ENCODE results near the gene FAM185A. TPM values are rescaled to one million over a fixed set of nuclear protein-coding genes. Genes with fewer than 3 reads are reported as not detected.

FAM185A gene
- total RNA-seq, 4 donors from 2014 or later = 8.9 to 36.3 (median 13.0) TPM

DNA sequence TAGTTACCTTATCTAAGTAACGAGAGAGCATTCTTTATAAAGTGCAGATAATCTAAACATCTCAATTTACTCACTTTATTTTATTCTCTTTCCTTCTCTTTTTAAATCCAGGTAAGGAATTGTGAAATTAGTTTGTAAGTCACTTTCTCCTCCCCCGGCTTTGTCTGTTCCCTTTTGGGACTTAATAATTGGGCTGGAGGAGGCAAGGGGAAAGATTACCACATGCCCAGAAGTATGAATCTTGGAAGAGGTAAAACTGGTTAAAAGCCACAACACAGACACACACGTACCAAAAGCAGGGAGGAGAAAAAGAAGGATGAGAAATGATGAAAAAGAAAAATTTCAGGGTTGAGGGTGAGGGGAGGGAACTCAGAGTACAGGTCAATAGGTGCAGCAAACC lies 100.7 kb downstream of the FAM185A start:
- no peak for ATAC-seq
- TF ChIP-seq, protein P1, sequence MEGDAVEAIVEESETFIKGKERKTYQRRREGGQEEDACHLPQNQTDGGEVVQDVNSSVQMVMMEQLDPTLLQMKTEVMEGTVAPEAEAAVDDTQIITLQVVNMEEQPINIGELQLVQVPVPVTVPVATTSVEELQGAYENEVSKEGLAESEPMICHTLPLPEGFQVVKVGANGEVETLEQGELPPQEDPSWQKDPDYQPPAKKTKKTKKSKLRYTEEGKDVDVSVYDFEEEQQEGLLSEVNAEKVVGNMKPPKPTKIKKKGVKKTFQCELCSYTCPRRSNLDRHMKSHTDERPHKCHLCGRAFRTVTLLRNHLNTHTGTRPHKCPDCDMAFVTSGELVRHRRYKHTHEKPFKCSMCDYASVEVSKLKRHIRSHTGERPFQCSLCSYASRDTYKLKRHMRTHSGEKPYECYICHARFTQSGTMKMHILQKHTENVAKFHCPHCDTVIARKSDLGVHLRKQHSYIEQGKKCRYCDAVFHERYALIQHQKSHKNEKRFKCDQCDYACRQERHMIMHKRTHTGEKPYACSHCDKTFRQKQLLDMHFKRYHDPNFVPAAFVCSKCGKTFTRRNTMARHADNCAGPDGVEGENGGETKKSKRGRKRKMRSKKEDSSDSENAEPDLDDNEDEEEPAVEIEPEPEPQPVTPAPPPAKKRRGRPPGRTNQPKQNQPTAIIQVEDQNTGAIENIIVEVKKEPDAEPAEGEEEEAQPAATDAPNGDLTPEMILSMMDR (IDR thresholded peaks at IDR 0.05) = no peak
- no peak for TF ChIP-seq EP300 (IDR thresholded peaks at IDR 0.05)
- Histone ChIP-seq H3K27ac (no peak overlapping the region), H3K36me3 (no peaks in the 10 kb centered on the region), H3K4me3 (no peak overlapping the region), H3K27me3 (no peaks in the 10 kb centered on the region), H3K9me3 (no peaks in the 10 kb centered on the region), H3K4me1 (no peaks in the 10 kb centered on the region)
- 49 to 86% methylated on average over 3 of the region's 3 CpGs for WGBS, 2 donors (ENCODE audit: low coverage in 1 of 2)

DNA sequence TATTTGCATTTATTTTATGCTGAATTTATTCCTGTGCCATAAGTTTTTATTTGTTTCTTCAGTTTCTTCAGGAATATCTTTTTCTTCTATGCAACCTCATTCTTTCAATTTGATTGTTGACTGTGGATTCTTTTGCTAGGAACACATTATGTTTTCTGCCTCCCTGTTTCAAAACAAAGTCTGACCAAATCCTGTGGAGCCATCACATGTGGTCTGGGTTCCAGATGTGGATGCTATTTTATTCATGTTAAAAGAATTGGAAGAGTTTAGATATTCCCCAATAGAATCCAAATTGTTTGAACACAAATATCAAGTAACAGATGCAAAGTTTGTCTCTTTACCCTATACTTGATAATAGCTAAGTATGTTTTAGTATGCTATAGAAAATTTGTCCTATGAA lies 107.2 kb downstream of the FAM185A start:
- Histone ChIP-seq H3K4me3 (no peak overlapping the region), H3K27ac (no peak overlapping the region), H3K4me1 (peaks cover 3 to 24% (median 5%) of the 10 kb centered on the region in 3 donors), H3K27me3 (no peaks in the 10 kb centered on the region), H3K36me3 (no peaks in the 10 kb centered on the region), H3K9me3 (no peaks in the 10 kb centered on the region)
- no peak for ATAC-seq
- TF ChIP-seq EP300 (IDR thresholded peaks at IDR 0.05) (no peak), POLR2AphosphoS5 (IDR thresholded peaks at IDR 0.05) (no peak)

Small RNAs within 50 kb of the gene (small RNA-seq; reads per million reads assigned to genes)
- 0 reads per million in 4 donors for gene RNU6-1136P

Other genes starting within 250 kb of the FAM185A start
- 10 to 100 TPM in 1 of 4 donors, 1 to 10 TPM in 3; 6.1 to 34.3 (median 8.8) TPM for gene RASA4B, start 231.2 kb upstream of the FAM185A start, total RNA-seq
- 1 to 10 TPM; 3.0 to 6.1 (median 4.4) TPM for gene UPK3BL2, start 205.3 kb upstream of the FAM185A start, total RNA-seq
- not detected for gene SPDYE2, start 197.8 kb upstream of the FAM185A start, total RNA-seq
- 10 to 100 TPM; 11.8 to 25.7 (median 17.5) TPM for gene POLR2J3, start 176.4 kb upstream of the FAM185A start, total RNA-seq
- 10 to 100 TPM; 35.5 to 62.2 (median 44.2) TPM for gene RASA4, start 132.2 kb upstream of the FAM185A start, total RNA-seq
- 10 to 100 TPM; 18.9 to 26.0 (median 23.6) TPM for gene UPK3BL1, start 106.2 kb upstream of the FAM185A start, total RNA-seq
- gene SPDYE2B, start 98.7 kb upstream of the FAM185A start, total RNA-seq = not detected
- gene POLR2J2, start 77.3 kb upstream of the FAM185A start, total RNA-seq = 1 to 10 TPM in 2 of 4 donors, under 1 TPM in 1, not detected in 1; 0.45 to 7.5 (median 5.3) TPM
- gene LRRC17, start 164.0 kb downstream of the FAM185A start, total RNA-seq = 1 to 10 TPM; 1.5 to 7.6 (median 3.1) TPM